GM19240 (cell line): ENCODE data around the gene GRIP2.

Experiments used
- DNase-seq: peaks from one replicate; pipeline ENCODE4 v3.0.0; 2011; ENCODE audit warnings: low spot score; ENCODE audit not compliant: insufficient read length

Gene GRIP2

DNA sequence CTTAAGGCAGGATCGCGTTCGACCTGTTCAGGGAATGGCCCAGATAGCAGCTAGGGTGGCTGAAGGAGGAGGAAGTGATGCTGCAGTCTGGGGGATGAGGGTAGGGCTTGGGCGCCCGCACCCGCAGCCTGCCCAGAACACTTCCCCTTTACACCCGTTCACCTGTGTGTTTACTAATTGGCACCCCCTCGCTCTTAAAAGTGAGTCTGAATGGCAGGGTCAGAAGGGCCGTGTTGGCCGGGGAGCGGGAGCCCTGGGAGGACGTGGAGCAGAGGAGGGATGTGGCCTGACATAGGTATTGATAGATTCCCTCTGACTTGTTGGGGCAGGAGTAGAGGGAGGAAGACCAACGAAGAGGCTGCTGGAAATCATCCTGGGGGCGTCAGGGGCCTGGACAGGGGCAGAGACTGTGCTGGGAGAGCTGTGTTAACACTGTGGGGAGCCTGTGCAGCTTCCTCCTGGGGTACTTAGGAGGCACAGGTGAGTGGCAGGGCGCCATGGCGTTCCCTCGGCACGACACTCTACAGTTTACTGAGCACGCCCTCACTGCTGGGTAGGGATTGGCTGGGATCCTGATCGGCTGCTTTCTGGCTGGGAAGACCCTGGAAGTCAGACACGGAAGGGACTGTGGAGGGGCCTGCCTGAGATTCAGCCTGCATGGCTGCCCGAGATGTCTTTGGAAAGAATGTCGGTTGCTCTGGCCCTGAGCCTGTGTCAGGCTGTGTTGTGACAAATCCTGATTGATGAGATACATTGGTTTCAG, 86.1 kb downstream of the GRIP2 start:
- no peak for DNase-seq

DNA sequence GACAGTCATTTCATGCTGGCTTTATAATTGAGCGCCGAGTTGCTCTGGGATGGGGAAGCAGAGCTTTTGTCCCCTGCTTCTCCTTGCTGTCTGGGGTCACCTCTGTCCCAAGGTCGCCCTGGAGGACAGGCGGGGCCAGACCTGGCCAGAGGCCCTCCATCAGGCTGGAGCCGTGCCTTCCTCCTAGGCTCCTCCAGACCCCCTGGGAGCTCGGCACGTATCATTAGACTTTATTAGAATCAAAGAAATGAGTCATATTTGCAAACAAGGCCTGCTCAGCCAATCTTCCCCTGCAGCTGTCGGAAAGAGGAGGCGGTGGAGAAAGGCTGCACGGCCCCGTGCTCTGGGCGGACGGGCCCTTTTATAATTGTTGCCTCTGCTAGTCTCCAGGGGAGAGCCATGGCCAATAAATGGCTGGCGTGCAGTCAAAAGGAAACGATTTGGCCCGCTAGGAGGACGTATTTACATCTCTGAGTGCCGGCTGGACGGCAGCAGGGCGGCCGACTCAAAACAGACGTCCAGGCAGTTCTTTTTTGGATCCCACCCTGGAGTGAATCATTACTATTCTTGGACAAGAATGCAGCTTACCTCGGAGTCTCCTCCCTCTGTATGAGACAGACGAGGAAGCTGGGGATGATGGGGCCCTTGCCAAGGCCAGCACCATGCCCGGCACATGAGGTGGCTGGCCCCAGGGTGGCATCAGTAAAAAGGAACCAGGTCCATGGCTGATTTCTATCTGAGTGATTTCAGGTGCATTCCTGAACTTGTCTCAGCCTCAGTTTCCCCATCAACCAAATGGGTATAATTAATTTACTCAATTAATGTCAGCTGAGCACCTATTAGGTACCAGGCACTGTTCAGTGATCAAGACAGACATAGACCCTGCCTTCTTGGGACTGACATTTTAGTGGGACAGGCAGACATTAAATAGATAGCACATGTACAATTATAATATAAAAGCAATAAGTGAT, 87.1 kb downstream of the GRIP2 start:
- no peak for DNase-seq

DNA sequence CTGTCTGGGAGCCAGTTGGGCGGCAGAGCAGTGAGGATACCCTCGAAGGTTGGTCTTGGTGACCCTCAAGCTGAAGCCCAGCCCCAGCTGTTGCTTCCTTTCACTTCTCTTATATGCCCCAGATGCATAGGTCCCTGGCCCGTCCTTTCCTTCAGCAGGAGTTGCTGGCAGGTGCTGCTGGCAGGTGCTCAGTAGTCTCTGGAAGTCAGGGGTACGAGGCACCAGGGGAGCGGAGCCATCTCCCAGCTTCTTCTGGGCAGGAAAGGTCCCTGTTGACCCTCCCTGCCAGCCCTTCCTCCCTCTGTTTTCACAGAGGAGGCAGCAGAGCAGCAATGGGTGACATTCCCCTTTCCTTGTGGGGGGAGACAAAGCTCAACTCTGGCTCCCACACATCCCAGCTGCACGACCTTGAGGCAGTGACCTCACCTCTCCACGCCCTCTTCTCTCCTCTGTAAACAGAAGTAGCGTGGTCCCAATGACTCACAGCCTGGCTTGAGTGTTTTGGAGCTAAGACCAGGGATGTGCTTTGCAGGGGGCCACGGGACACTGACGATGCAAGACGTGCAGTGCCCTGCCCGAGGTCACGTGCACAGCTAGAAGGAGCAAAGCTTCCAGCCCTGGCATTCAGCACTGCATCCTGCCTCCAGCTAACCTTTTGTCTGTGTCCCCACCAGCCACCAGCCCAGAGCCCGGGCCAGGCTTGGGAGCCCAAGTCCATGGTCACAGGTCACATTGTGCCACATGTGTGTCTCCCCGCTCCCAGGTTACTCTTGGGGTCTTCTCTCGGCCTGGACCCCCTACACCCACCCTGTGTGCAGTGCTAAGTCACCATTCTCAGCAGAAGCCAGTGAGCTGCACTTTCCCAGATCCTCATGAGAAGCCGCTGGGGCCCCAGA, 88.0 kb downstream of the GRIP2 start:
- DNase-seq = no peak

DNA sequence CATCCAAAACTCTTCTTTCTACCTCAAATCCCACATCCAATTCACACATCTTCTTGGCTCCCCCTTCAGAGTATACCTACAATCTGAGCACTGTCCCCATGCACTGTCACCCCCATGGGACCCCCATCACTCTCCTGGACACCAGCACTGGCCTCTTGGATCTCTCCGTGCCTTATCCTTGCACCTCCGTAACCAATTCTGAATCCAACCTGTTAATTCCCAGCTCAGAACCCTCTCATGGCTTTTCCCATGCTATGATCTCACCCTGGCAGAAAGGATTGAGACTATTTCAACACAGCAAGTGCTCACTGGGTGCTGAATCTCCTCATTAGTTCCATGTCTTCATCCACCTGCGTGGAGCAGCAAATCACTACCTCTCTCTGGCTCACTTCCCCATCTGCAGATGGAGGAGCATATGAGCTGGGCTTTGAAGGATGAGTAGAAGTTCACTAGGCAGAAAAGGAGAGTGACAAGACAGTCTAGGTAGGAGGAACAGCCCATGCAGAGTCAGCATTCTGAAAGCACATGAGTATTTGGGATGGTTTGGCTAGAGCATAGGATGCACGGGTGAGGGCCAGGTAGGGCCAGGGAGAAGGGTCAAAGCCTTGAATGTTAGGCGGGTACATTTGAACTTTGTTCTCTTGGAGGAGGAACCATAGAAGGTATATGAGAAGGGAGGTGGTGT, 89.1 kb downstream of the GRIP2 start:
- DNase-seq = no peak

DNA sequence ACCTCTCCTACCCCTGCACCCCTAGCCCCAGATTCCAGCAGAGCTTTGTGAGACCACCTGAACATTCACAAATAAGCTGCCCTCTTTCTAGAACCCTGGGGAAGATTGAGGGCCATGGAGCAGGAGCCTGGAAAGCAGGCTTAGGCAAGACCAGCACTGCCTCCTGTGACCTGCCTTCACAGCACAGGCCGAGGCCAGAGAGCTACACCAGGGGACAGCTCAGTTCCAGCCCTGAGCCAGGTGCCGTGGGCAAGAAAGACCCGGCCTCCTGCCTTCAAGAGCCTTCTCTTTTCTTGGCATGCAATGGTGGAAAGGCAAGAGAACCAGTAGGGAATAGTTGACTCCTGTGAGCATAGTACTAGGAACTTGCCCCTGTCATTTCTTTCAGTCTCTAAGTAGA, 89.6 kb downstream of the GRIP2 start:
- no peak for DNase-seq

DNA sequence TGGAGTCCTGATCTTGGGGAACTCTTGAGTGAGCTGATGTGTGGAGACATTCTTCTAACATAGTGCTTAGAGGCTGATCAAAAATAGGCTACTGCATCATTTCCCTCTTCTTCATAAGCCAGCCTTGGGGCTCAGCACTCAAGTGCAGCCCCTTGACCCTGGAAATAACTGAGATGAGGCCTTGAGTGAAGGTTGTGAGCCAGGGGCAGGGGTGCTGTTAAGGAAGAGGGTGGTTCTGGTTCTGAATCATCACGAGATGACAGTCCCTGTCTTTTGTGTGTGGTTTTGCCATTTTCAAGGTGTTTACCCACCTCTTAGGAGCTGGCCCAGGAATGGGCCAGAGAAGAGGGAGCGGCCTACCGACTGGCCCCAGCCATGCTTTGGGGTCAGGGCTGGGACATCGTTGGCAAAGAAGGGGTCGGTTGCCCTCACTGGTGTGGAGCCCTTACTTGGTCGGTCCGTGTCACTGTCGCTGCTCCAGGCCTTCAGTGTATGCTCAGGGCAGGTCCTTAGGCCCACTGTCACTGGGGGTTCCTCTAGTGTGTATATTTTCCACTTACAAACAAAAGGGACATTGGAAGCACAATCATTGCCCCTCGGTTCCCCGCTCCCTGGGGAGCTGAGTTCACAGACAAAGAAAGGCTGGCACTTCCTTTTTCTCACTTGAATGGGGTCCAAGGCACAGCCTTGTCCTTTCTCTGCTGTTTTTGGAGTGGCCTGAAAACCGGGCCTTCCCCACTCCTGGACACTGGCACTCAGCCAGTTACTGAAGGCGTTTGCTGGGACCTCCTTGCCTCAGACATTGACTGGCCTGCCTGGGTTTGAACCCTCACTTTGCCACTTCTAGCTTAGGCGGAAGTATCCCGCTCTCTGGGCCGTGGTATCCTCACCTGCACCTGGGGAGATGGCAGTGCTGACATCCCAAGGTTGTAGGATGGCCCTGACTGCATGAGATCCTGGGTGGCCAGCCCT, 91.1 kb downstream of the GRIP2 start:
- no peak for DNase-seq

DNA sequence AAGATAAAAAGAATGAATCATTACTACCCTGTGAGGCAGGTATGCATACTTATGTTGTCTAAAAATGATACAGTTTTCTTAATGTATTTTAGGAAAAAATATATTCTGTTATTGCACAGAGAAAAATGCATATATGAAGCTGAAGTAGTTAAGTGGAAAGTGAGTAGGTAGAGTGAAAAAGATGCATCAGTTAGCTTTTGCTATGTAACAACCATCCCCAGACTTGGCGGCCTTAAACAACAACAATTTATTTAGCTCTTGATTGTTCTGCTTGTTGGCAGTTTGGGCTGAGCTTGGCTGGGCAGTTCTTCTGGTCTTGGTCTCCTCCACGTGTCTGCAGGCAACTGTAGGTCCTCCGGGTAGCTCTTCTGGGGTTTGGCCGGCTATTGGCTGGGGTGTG, 92.1 kb downstream of the GRIP2 start:
- DNase-seq = no peak

DNA sequence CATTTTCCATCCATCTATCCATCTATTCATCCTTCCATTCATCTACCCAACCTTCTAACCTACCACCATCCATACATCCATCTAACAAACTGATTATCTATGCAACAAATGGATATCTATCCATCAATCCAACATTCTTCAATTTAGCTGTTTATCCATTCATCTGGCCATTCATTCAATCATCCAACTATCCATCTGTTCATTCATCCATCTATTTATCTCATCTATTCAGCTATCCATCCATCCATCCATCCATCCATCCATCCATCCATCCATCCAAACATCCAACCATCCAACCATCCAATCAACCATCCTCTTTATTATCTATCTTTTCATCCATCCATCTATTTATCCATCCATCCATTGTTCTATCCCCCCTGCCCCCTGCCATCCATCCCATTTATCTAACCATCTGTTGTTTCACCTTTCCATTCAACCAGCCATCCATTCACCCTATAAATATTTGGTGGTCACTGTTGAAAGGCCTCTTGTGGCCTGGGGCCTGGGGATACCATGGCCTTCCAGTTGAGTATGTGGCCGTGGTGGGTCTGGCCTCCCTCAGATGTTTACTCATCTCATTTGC, 93.1 kb downstream of the GRIP2 start:
- no peak for DNase-seq

DNA sequence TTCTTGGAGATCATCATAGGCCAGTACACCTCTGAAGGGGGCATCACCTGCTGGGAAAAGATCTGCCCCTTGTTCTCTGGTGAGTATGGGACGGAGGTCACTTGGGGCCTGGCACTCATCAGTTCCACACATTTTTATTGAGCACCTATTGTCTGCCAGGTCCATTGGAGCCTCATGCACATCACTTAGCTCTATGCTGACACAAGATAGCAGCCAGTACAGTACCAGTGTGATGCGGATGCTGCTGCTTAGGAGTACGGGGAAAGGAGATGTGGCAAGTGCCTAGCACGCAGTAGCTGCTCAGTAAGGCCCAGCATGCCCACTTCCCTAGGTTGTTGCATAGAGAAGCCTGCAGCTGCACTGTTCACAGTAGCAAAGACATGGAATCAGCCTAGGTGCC, 94.4 kb downstream of the GRIP2 start:
- DNase-seq = no peak

DNA sequence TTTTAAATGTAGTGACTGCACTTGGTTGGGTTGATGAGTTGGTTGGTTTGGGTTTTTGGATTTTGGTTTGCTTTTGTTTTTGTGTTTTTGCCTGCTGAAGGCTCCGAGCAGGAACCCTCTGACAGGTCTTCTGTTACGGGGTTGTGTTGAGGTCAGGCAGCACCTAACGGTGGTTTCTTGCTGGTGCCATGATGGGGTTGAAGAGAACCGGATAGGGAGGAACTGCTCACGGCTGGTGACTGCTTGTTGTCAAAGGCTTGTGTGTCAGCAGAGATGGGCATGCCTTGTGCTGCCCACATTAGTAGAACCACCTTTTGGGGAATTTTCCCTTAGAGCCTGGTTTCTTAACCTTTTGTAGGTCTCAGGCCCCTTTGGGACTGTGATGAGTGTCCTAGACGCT, 95.8 kb downstream of the GRIP2 start:
- no peak for DNase-seq

DNA sequence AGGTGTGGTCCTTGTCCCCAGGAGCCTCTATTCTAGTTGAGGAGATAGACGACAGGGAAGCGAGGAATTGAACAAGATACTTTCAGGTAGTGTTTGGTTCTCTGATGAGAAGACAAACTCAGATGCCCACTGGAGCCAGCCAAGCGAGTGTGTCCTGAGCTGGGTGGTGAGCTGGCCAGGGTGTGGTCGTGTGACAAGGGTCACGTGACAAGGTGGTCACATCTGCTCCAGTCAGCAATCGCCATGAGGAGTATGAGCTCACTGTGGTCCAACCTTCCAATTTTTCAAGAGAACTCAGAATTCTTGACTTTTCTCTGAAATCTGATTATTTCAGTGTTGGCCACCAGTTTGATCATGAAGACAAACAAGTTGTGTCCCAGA, 98.2 kb downstream of the GRIP2 start:
- no peak for DNase-seq

DNA sequence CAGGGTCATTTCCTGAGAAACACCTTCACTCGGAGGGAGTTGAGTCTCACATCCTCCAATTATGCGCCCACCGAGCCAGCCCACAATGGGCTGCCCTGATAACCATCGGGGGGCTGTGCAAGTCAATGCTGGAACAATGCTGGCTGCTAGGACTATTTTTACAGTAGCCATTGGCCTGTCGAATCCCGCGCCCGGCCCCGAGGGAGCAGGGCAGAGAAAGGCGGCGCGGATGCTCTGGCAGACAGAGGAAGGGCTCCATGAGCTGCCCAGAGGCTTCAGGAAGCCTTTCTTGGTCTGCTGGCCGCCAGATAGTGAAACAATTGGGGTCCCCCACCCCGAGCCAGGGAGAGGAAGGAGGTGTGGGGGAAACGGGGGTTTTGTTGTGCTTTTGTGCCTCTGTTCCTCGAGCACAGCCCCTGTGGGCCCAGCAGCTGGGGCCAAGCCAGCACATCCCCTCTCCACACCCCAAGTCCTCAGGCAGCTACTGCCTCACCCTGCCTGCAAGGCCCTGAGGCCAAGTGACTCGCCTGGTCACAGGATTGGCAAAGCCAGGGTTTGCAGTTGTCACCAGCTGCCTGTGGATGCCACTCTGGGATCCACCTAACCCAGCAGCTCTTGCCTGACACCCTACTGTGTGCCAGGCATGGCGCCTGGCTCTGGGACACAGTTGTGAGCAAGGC, 98.8 kb downstream of the GRIP2 start:
- DNase-seq = no peak

DNA sequence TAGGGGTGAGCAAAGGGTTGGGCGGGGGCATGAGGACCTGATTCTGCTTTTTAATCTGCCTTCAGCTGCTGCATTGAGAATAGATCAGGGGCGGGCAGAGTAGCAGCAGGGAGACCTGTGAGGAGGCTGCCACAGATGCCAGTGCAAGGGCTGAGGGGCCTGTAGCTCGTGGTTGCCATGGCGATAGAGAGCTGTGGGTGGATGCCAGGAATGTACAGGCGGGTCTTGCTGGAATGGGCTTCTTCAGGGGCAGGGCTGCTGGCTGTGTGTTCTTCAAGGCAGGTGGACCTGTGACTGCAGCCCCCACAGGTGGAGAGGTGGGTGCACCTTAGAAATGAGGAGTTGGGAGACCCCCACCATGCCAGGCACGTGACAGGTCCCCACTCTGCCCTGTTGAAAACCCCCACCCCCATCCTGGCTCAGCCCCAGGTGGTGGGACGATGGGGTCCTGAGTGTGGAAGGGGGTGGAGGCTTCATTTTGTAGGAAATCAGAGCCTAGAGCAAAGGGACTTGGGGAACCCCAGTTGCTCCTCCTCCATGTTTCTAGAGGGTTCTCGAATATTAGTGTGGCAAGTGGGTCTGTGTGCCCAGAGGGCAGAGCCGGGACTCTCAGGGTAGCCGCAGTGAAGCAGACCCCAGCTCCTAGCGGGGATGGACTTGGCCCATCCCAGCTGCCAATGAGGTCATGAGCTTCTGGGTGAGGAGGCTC, 99.5 kb downstream of the GRIP2 start:
- no peak for DNase-seq

DNA sequence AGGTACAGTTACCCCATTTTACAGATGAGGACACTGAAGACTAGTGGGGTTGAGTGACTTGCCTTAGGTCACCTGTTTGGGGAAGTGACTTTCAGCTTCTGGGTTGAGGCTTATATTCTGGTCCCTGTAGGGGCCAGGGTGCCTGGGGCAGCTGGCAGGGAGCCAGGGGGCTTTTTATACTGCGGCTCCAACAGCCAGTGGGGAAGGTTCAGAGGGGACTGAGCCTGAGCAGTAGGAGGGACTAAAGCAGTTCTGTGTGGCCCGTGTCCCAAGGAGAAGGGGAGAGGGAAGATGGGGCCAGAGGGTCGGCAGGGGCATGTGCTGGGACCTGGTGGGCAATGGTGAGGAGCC, 100.0 kb downstream of the GRIP2 start:
- no peak for DNase-seq

DNA sequence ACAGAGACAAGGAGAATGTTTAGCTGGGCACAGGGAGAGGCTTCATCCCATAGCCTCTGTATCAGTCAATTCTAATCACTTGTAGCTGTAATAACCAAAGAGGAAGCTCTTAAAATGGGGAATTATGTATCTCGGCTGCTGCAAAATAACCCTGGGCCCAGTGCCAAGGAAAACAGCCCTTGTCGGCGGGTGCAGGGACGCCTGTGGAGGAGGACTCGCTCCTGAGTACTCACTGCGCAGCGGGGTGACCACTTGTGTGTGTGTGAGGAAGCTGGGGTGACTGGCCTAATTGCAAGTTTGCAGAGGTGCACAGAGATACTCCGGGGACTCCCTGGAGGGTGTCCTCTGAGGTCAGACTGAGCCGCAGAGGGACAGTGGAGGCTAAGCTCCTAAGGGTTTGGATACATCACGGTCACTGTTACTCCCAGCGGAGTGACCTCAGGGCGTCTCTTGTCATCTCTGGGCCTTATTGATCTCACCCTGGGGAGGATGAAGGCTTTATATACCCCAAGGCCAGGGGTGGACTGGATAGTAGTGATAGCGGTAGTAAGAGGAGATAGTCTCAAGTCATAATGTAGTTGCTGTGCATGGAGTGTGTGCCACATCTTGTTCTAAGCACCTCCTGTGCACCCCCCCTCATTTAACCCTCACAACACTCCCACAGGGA, 100.5 kb downstream of the GRIP2 start:
- DNase-seq = no peak
